Endothelial cell of umbilical vein (primary cell): Measurements from ENCODE around the gene TUBGCP2. TPM values are rescaled to one million over a fixed set of nuclear protein-coding genes. Genes with fewer than 3 reads are reported as not detected.

Experiments used
- BruUV-seq: library from RNA; stranded (reverse); fragments of 400-500 nt; replicated peaks from 2 replicates; lab custom pipeline; 2021; lab: Mats Ljungman, UMichigan
- CTCF ChIA-PET: fragments of 300-600, 350-600 bp; sonication (Branson Sonifier 250); formaldehyde crosslinking; loops from one replicate; lab custom pipeline; 2021; ENCODE audit warnings: antibody characterized with exemption, inconsistent platforms; lab: Charles Lee
- POLR2A ChIA-PET: fragments of 300-600, 350-600 bp; sonication (Branson Sonifier 250); formaldehyde crosslinking; loops from one replicate; lab custom pipeline; 2021; ENCODE audit warnings: antibody characterized with exemption, inconsistent platforms; lab: Charles Lee
- DNase-seq: peaks from one replicate; pipeline ENCODE4 v3.0.0-alpha.2; 2011; ENCODE audit warnings: low read depth, low spot score
- FAIRE-seq: peaks from 2 replicates; lab custom pipeline; 2011; peaks lifted over from hg19 to GRCh38; lab: Jason Lieb, UNC
- H2AFZ ChIP-seq: 2 replicates; pipeline ENCODE4 v1.6.0; 2012; ENCODE audit warnings: low read depth, low read length, control low read depth, inconsistent platforms
- H3K27ac ChIP-seq: 2 replicates; pipeline ENCODE4 v1.5.1; 2011; ENCODE audit warnings: low read depth, mild to moderate bottlenecking, control low read depth, low read length, moderate library complexity; ENCODE audit not compliant: insufficient read depth
- H3K27me3 ChIP-seq, 2 experiments: 2 replicates each; pipeline versions ENCODE4 v1.6.0 to v1.6.1; 2011; ENCODE audit warnings: low read length in 2 of 2, mixed read lengths in 1 of 2; ENCODE audit not compliant: control insufficient read depth in 2 of 2, insufficient read depth in 2 of 2
- H3K36me3 ChIP-seq, 2 experiments: 2 replicates in 1 of 2; 3 replicates in 1 of 2; pipeline ENCODE4 v1.5.1; 2011; ENCODE audit warnings: low read length in 2 of 2, mild to moderate bottlenecking in 1 of 2, moderate library complexity in 1 of 2; ENCODE audit not compliant: control insufficient read depth in 2 of 2, insufficient read depth in 2 of 2; ENCODE audit errors: extremely low read depth in 1 of 2
- H3K4me1 ChIP-seq: 3 replicates; pipeline ENCODE4 v1.5.1; 2011; ENCODE audit warnings: mild to moderate bottlenecking, low read length; ENCODE audit not compliant: control insufficient read depth, insufficient read depth; ENCODE audit errors: extremely low read depth
- H3K4me2 ChIP-seq: 2 replicates; pipeline ENCODE4 v1.6.1; 2011; ENCODE audit warnings: low read length, control low read depth, mixed read lengths; ENCODE audit not compliant: insufficient read depth
- H3K4me3 ChIP-seq, 3 experiments: fragments of 200-600 bp in 1 of 3; sonication (generic), shearing (Covaris generic) in 1 of 3; replicated peaks in 1 of 3; 2 replicates each; pipeline ENCODE4 v1.5.1; 2011 to 2016; ENCODE audit warnings: control low read depth in 3 of 3, low read length in 3 of 3, mild to moderate bottlenecking in 2 of 3, inconsistent platforms in 1 of 3, low read depth in 1 of 3, moderate library complexity in 1 of 3; ENCODE audit not compliant: insufficient read depth in 1 of 3
- H3K79me2 ChIP-seq: 2 replicates; pipeline ENCODE4 v1.6.0; 2012; ENCODE audit warnings: low read length, inconsistent platforms; ENCODE audit not compliant: control insufficient read depth, insufficient read depth
- H3K9ac ChIP-seq: replicated peaks from 2 replicates; pipeline ENCODE3; 2011; ENCODE audit warnings: low read length, control low read depth; ENCODE audit not compliant: insufficient read depth; ENCODE audit errors: extremely low read depth
- H3K9me1 ChIP-seq: replicated peaks from 3 replicates; pipeline ENCODE4 v1.6.0; 2011; ENCODE audit warnings: mild to moderate bottlenecking, low read length; ENCODE audit not compliant: control insufficient read depth, insufficient read depth; ENCODE audit errors: extremely low read depth
- H3K9me3 ChIP-seq: replicated peaks from 2 replicates; pipeline ENCODE4 v1.5.1; 2012; ENCODE audit warnings: low read length, inconsistent platforms; ENCODE audit not compliant: control insufficient read depth, insufficient read depth
- H4K20me1 ChIP-seq: replicated peaks from 2 replicates; pipeline ENCODE3; 2011; ENCODE audit warnings: mild to moderate bottlenecking, low read length; ENCODE audit not compliant: control insufficient read depth, insufficient read depth; ENCODE audit errors: extremely low read depth
- FOS ChIP-seq: IDR thresholded peaks from 2 replicates; pipeline ENCODE4 v1.6.1; 2011; ENCODE audit warnings: mild to moderate bottlenecking, low read length, moderate library complexity, borderline replicate concordance; ENCODE audit not compliant: insufficient read depth
- JUN ChIP-seq: IDR thresholded peaks from 2 replicates; pipeline ENCODE4 v1.6.1; 2011; ENCODE audit warnings: borderline replicate concordance, low read depth; ENCODE audit not compliant: insufficient read length, insufficient read depth
- MYC ChIP-seq: IDR thresholded peaks from one replicate; pipeline ENCODE4 v1.6.1; 2011; ENCODE audit warnings: mild to moderate bottlenecking, low read depth, low read length
- POLR2AphosphoS5 ChIP-seq: IDR thresholded peaks from 2 replicates; pipeline ENCODE4 v1.6.1; 2012; ENCODE audit warnings: low read depth, mild to moderate bottlenecking, control low read depth, low read length, moderate library complexity; ENCODE audit not compliant: insufficient read depth
- dilution Hi-C: fragments of 300-500 bp; cut with MboI; formaldehyde crosslinking; loops from one replicate; pipeline ENCODE4 v1.15.0; 2019; ENCODE audit warnings: low sequenced_read_pairs; ENCODE audit not compliant: extremely low pct_ligation_motif_present
- intact Hi-C: fragments of 100-400 bp; cut with micrococcal nuclease; formaldehyde crosslinking; loops from one replicate; pipeline ENCODE4 v1.10.0; 2022
- polyA plus RNA-seq, 4 experiments: library from polyadenylated mRNA; depleted of rRNA in 3 of 4; stranded (reverse) in 3 of 4; unstranded in 1 of 4; fragments of >200 nt; gene quantifications; 2 replicates each; pipeline versions ENCODE4 v1.2.1 to v1.2.3, GENCODE V29; 2011 to 2012; ENCODE audit warnings: missing spikeins in 1 of 4
- total RNA-seq: library from RNA; stranded (reverse); gene quantifications from 2 replicates; pipeline ENCODE4 v1.2.3, GENCODE V29; 2021
- TF ChIP-seq, protein P1 (sequence below), 2 donors: IDR thresholded peaks; 1 replicate in 1 of 2; 2 replicates in 1 of 2; pipeline ENCODE4 v1.5.1; 2011; ENCODE audit warnings: low read length in 2 of 2, mild to moderate bottlenecking in 2 of 2, moderate library complexity in 2 of 2, control low read depth in 1 of 2, inconsistent platforms in 1 of 2, low read depth in 1 of 2; ENCODE audit not compliant: insufficient read depth in 1 of 2; ENCODE audit errors: extremely low read depth in 1 of 2

The TUBGCP2 gene
- total and polyA plus RNA-seq, 2 donors (not counting 3 experiments of a cell fraction or from before 2014, with no cell fraction given): 37.1 to 53.1 TPM

DNA sequence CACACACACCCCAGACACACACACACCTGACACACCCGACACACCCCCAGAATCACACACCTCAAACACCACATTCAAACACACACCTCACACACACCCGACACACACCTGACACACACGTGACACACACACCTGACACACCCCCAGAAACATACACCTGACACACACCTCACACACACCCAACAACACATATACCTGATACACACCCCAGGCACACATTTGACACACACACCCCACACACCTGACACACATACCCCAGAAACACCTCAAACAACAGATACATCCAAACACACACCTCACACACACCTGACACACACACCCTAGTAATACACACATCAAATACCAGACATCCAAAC lies 28.7 kb upstream of the TUBGCP2 start:
- no peaks in the 10 kb centered on the region for H4K20me1 ChIP-seq
- no peak overlapping the region for H3K9ac ChIP-seq
- TF ChIP-seq POLR2AphosphoS5 (no peak), MYC (no peak), JUN (no peak), FOS (no peak)
- TF ChIP-seq, protein P1, sequence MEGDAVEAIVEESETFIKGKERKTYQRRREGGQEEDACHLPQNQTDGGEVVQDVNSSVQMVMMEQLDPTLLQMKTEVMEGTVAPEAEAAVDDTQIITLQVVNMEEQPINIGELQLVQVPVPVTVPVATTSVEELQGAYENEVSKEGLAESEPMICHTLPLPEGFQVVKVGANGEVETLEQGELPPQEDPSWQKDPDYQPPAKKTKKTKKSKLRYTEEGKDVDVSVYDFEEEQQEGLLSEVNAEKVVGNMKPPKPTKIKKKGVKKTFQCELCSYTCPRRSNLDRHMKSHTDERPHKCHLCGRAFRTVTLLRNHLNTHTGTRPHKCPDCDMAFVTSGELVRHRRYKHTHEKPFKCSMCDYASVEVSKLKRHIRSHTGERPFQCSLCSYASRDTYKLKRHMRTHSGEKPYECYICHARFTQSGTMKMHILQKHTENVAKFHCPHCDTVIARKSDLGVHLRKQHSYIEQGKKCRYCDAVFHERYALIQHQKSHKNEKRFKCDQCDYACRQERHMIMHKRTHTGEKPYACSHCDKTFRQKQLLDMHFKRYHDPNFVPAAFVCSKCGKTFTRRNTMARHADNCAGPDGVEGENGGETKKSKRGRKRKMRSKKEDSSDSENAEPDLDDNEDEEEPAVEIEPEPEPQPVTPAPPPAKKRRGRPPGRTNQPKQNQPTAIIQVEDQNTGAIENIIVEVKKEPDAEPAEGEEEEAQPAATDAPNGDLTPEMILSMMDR (IDR thresholded peaks at IDR 0.05; ENCODE audit: extremely low read depth in 1 of 2, insufficient read depth in 1 of 2, low read depth in 1 of 2, low read length in 2 of 2): no peak
- FAIRE-seq: no peak
- H3K4me3 ChIP-seq: no peak overlapping the region
- no peaks in the 10 kb centered on the region for H3K9me1 ChIP-seq
- H3K27ac ChIP-seq: no peak overlapping the region
- no TSS peak for BruUV-seq
- no peaks in the 10 kb centered on the region for H3K36me3 ChIP-seq
- peaks cover 13 to 35% of the 10 kb centered on the region in 2 experiments for H3K27me3 ChIP-seq
- H3K9me3 ChIP-seq: no peaks in the 10 kb centered on the region
- CTCF ChIA-PET: no interaction called here
- no peaks in the 10 kb centered on the region for H3K79me2 ChIP-seq
- H3K4me2 ChIP-seq: no peak overlapping the region
- intact Hi-C loops (no loop called here), dilution Hi-C loops (no loop called here)
- H3K4me1 ChIP-seq: no peaks in the 10 kb centered on the region
- H2AFZ ChIP-seq: no peak overlapping the region
- POLR2A ChIA-PET: no interaction called here
- no peak for DNase-seq
